DND-41 (cell line): ENCODE data around the gene RBM6.

Source experiments
- ATAC-seq: fragments of 200-7000 bp; cut with Tn5 transposase; 3 replicates; pipeline ENCODE4 v1.9.1; 2021; ENCODE audit warnings: low read depth; ENCODE audit not compliant: insufficient read depth
- DNase-seq: peaks from one replicate; pipeline ENCODE4 v3.0.0-alpha.2; 2020
- H2AFZ ChIP-seq: 2 replicates; pipeline ENCODE4 v1.6.0; 2012; ENCODE audit warnings: low read depth, low read length
- H3K27ac ChIP-seq: 2 replicates; pipeline ENCODE4 v1.5.1; 2012; ENCODE audit warnings: low read length, inconsistent platforms
- H3K27me3 ChIP-seq: fragments of 200-600 bp; sonication (generic); 2 replicates; pipeline ENCODE4 v1.6.0; 2012; ENCODE audit warnings: low read length, mild to moderate bottlenecking, inconsistent platforms; ENCODE audit not compliant: insufficient read depth, poor library complexity
- H3K36me3 ChIP-seq: 2 replicates; pipeline ENCODE4 v1.5.1; 2012; ENCODE audit warnings: low read length, inconsistent platforms; ENCODE audit not compliant: insufficient read depth
- H3K4me1 ChIP-seq: 2 replicates; pipeline ENCODE4 v1.5.1; 2012; ENCODE audit warnings: mild to moderate bottlenecking, low read length; ENCODE audit not compliant: insufficient read depth
- H3K4me2 ChIP-seq: 2 replicates; pipeline ENCODE4 v1.6.0; 2012; ENCODE audit warnings: mild to moderate bottlenecking, moderate library complexity, low read length, inconsistent platforms; ENCODE audit not compliant: insufficient read depth
- H3K4me3 ChIP-seq, 2 experiments: fragments of 200-600 bp in 1 of 2; shearing (Covaris generic) in 1 of 2; 2 replicates each; pipeline ENCODE4 v1.5.1; 2012 to 2016; ENCODE audit warnings: inconsistent platforms in 2 of 2, low read length in 2 of 2, mild to moderate bottlenecking in 2 of 2, low read depth in 1 of 2, moderate library complexity in 1 of 2
- H3K79me2 ChIP-seq: 2 replicates; pipeline ENCODE4 v1.6.0; 2012; ENCODE audit warnings: low read length, inconsistent platforms; ENCODE audit not compliant: insufficient read depth
- H3K9ac ChIP-seq: 2 replicates; pipeline ENCODE4 v1.6.0; 2012; ENCODE audit warnings: low read depth, mild to moderate bottlenecking, inconsistent platforms, low read length, moderate library complexity
- H3K9me3 ChIP-seq: 2 replicates; pipeline ENCODE4 v1.5.1; 2012; ENCODE audit warnings: low read length, moderate library complexity, mild to moderate bottlenecking, inconsistent platforms; ENCODE audit not compliant: insufficient read depth, severe bottlenecking
- H4K20me1 ChIP-seq: 2 replicates; pipeline ENCODE4 v1.6.0; 2012; ENCODE audit warnings: low read length; ENCODE audit not compliant: insufficient read depth
- EZH2 ChIP-seq: IDR thresholded peaks from 3 replicates; pipeline ENCODE4 v1.6.1; 2012; ENCODE audit warnings: borderline replicate concordance, low read depth, mild to moderate bottlenecking, moderate library complexity, low read length, inconsistent platforms; ENCODE audit not compliant: severe bottlenecking
- TF ChIP-seq, protein P1 (sequence below): IDR thresholded peaks from 2 replicates; pipeline ENCODE4 v1.5.1; 2012; ENCODE audit warnings: borderline replicate concordance, low read length, moderate library complexity, mild to moderate bottlenecking; ENCODE audit not compliant: poor library complexity, severe bottlenecking; ENCODE audit errors: extremely low read depth

RBM6 gene

DNA sequence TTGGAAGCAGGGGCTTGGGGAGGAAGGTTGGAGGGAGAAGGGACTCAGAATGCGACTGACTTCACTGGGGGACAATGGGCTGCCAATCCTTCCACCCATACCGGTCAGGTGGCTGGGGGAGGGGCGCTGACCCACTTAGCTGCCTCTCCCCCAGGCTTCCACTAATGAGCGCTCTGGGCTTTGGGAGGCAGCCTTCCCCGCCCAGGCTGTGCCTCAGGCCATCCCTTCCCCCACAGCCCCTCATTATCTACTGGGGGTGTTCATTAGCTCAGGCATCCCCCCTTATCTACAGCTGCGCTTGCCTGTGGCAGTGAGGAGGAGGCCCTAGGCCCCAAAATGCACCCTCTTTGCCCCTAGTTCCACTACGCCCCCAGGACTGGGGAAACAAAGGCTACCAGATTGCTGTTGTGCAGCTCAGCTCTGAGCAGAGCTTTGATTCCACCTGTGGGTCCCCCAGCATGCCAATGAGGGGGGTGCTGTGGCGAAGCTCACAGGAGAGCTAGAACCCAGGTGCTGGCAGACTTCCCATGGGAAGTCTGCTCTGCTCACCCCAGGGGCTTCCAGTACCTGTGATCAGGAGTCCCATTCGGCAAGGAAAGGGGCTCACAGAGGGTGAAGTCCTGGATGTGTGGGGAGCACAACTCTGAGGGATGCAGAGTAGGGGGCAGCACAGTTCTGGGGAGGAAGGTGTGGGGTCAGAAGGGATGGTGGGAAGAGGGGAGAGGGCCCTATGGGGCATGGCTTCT, 185.8 kb downstream of the RBM6 start:
- no peak overlapping the region for H2AFZ ChIP-seq
- H3K79me2 ChIP-seq = no peaks in the 10 kb centered on the region
- ATAC-seq = no peak
- H3K36me3 ChIP-seq = peaks cover 10% of the 10 kb centered on the region
- H3K9ac ChIP-seq = no peak overlapping the region
- H3K4me1 ChIP-seq = no peaks in the 10 kb centered on the region
- no peak overlapping the region for H3K4me3 ChIP-seq
- H3K27me3 ChIP-seq = no peaks in the 10 kb centered on the region
- H3K9me3 ChIP-seq = no peaks in the 10 kb centered on the region
- no peak overlapping the region for H3K4me2 ChIP-seq
- DNase-seq = no peak
- peaks cover 17% of the 10 kb centered on the region for H4K20me1 ChIP-seq
- TF ChIP-seq, protein P1, sequence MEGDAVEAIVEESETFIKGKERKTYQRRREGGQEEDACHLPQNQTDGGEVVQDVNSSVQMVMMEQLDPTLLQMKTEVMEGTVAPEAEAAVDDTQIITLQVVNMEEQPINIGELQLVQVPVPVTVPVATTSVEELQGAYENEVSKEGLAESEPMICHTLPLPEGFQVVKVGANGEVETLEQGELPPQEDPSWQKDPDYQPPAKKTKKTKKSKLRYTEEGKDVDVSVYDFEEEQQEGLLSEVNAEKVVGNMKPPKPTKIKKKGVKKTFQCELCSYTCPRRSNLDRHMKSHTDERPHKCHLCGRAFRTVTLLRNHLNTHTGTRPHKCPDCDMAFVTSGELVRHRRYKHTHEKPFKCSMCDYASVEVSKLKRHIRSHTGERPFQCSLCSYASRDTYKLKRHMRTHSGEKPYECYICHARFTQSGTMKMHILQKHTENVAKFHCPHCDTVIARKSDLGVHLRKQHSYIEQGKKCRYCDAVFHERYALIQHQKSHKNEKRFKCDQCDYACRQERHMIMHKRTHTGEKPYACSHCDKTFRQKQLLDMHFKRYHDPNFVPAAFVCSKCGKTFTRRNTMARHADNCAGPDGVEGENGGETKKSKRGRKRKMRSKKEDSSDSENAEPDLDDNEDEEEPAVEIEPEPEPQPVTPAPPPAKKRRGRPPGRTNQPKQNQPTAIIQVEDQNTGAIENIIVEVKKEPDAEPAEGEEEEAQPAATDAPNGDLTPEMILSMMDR = no peak
- no peak for TF ChIP-seq EZH2
- no peak overlapping the region for H3K27ac ChIP-seq

DNA sequence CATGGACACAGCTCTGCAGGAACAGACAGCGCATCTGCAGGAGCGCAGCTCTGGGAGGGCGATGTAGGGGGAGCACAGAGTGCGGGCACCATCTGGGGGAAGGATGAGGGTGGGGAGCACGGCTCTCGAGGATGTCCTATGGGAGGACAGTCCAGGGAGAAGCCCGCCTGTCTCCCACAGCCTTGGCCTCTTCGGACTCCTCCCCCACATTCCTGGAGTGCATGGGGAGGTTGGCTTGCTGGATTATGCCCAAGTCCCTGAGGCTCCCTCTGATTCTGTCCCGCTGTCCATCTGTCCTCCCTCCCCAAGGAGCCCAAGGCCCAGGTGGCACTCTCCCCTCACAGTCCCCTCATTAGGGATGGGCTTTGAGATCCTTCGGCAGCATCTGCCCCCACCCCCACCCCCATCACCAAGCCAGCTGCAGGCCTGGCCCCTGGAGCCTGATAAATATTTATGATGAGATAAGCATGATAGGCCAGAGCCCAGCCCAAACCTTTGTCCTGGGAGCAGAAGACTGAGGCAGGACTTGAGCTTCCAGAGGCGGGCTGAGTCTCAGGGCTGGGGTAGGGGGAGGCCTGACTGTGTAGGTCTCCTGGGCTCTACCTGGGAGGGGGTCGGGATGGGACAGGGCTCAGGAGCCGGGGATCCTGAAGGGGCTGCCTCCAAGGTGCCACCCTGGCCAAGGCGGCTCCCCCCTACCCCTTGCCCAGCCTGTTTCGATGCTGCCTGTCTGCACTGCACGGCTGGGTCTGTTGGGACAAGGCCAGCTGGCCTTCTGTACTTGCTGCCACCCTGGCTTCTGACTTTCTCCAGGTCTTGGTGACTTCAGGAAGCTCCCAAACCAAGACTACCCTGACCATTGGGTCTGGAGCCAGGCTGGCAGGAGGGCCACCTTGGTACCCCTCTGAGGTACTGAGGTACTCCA, 186.6 kb downstream of the RBM6 start:
- Histone ChIP-seq H3K9me3 (no peaks in the 10 kb centered on the region), H3K9ac (no peak overlapping the region), H4K20me1 (peaks cover 9% of the 10 kb centered on the region), H3K36me3 (peaks cover 6% of the 10 kb centered on the region; the same call in 1 of the 2 replicates), H2AFZ (no peak overlapping the region), H3K4me2 (no peak overlapping the region), H3K79me2 (no peaks in the 10 kb centered on the region), H3K27me3 (no peaks in the 10 kb centered on the region), H3K27ac (no peak overlapping the region), H3K4me1 (no peaks in the 10 kb centered on the region), H3K4me3 (no peak overlapping the region)
- DNase-seq (no peak), ATAC-seq (no peak)
- TF ChIP-seq, protein P1 = no peak
- TF ChIP-seq EZH2 = no peak
